NCI-H460 (cell line): ENCODE data around the gene OR6B3. TPM values are rescaled to one million over a fixed set of nuclear protein-coding genes. Genes with fewer than 3 reads are reported as not detected.

Source experiments
- total RNA-seq: library from RNA; depleted of rRNA; stranded (reverse); fragments of >200 nt; shearing (Covaris generic); gene quantifications from 2 replicates; pipeline ENCODE4 v1.2.3, GENCODE V29; 2014; rRNA removed

OR6B3 gene
- total RNA-seq, 1 experiment from 2014 or later: not detected

Other genes starting within 250 kb of the OR6B3 start
- gene NDUFA10, start 28.2 kb downstream of the OR6B3 start, total RNA-seq: 181 and 193 TPM in 2 replicates
- not detected in 2 replicates for gene OR6B2, start 23.1 kb downstream of the OR6B3 start, total RNA-seq
- gene COPS9, start 82.8 kb upstream of the OR6B3 start, total RNA-seq: 134 and 144 TPM in 2 replicates
- gene OTOS, start 87.1 kb upstream of the OR6B3 start, total RNA-seq: not detected in 2 replicates